Stomach (tissue), 9 donors: Measurements from ENCODE around the gene MARCHF2. TPM values are rescaled to one million over a fixed set of nuclear protein-coding genes. Genes with fewer than 3 reads are reported as not detected.

Source experiments
- DNase-seq, 2 donors: peaks; one replicate each; pipeline versions ENCODE4 v3.0.0 to v3.0.0-alpha.2; 2013 to 2019
- H3K27ac ChIP-seq, 5 donors: fragments of 200-600 bp in 4 of 5; sonication (generic) in 4 of 5; one replicate each; pipeline ENCODE4 v1.5.1; 2013 to 2019; ENCODE audit warnings: mild to moderate bottlenecking in 1 of 5, moderate library complexity in 1 of 5
- H3K27me3 ChIP-seq, 3 donors: fragments of 200-600 bp; sonication (generic); one replicate each; pipeline ENCODE4 v1.5.1; 2017 to 2019; ENCODE audit warnings: mixed run types in 1 of 3
- H3K36me3 ChIP-seq, 4 donors: fragments of 200-600 bp; sonication (generic); 1 replicate in 3 of 4; 2 replicates in 1 of 4; pipeline ENCODE4 v1.5.1; 2016 to 2019
- H3K4me1 ChIP-seq, 4 donors: fragments of 200-600 bp; sonication (generic); one replicate each; pipeline ENCODE4 v1.5.1; 2016 to 2019
- H3K4me3 ChIP-seq, 4 donors: fragments of 200-600 bp; sonication (generic) in 3 of 4; one replicate each; pipeline ENCODE4 v1.5.1; 2016 to 2019; ENCODE audit warnings: mild to moderate bottlenecking in 1 of 4
- H3K9me3 ChIP-seq, 4 donors: fragments of 200-600 bp; sonication (generic); one replicate each; pipeline ENCODE4 v1.5.1; 2016 to 2019
- CTCF ChIP-seq, 7 experiments: fragments of 450-650 bp in 4 of 7; fragments of 200-600 bp in 3 of 7; sonication (generic) in 3 of 7; IDR thresholded peaks; one replicate each; pipeline ENCODE4 v1.5.1; 2016 to 2019; ENCODE audit warnings: antibody characterized with exemption in 7 of 7, control low read depth in 2 of 7, mild to moderate bottlenecking in 1 of 7
- EP300 ChIP-seq: sonication (generic); formaldehyde crosslinking; IDR thresholded peaks from one replicate; pipeline ENCODE4 v1.6.1; 2017; ENCODE audit warnings: antibody characterized with exemption
- POLR2A ChIP-seq, 4 donors: fragments of 450-650 bp; IDR thresholded peaks; one replicate each; pipeline ENCODE4 v1.6.1; 2016; ENCODE audit warnings: antibody characterized with exemption in 4 of 4, control low read depth in 2 of 4, mild to moderate bottlenecking in 1 of 4, moderate library complexity in 1 of 4
- POLR2AphosphoS5 ChIP-seq, 3 donors: sonication (generic); formaldehyde crosslinking; IDR thresholded peaks; one replicate each; pipeline ENCODE4 v1.6.1; 2016; ENCODE audit warnings: antibody characterized with exemption in 3 of 3
- WGBS, 5 donors: extraction: QIAGEN DNeasy Blood & Tissue Kit in 3 of 5; methylation state at CpG; one replicate each; pipeline versions ENCODE4 v1.1.5 to v1.1.7; 2013 to 2018; 5-methylcytosine and 5-hydroxymethylcytosine counted together
- intact Hi-C: fragments of 100-400 bp; cut with DNase I; formaldehyde crosslinking; loops from one replicate; pipeline ENCODE4 v1.15.1; 2023; ENCODE audit warnings: low total_unique reads
- polyA plus RNA-seq, 3 donors: library from polyadenylated mRNA; stranded (reverse); fragments of 200-250 nt; gene quantifications; one replicate each; pipeline ENCODE4 v1.2.3, GENCODE V29; 2013
- total RNA-seq, 5 donors: library from RNA; depleted of rRNA; stranded (reverse); fragments of >200 nt; gene quantifications; one replicate each; pipeline versions ENCODE4 v1.1.0 to v1.2.3, GENCODE V29; 2014 to 2016
- donor health status: healthy with polysubstance abuse.
- donor health status: Bipolar disorder and iron deficiency.
- donor health status: healthy.

MARCHF2 gene
- total and polyA plus RNA-seq, 8 donors = 23.5 to 98.2 (median 35.8) TPM

GRCh38 chr19:8482696-8483095, 69.6 kb downstream of the MARCHF2 start:
- WGBS, 5 donors = 89 to 95% (median 93%) methylated on average over 11 of the region's 11 CpGs
- H3K9me3 ChIP-seq = no peaks in the 10 kb centered on the region
- H3K27ac ChIP-seq = no peak overlapping the region
- no peak overlapping the region for H3K4me3 ChIP-seq
- no peak for TF ChIP-seq POLR2AphosphoS5 (IDR thresholded peaks at IDR 0.05)
- TF ChIP-seq POLR2A (IDR thresholded peaks at IDR 0.05) = no peak
- no peak for TF ChIP-seq EP300
- TF ChIP-seq CTCF (IDR thresholded peaks at IDR 0.05) = no peak
- peaks cover 11 to 91% (median 40%) of the 10 kb centered on the region in 4 donors for H3K4me1 ChIP-seq
- peaks cover 48 to 97% (median 92%) of the 10 kb centered on the region in 4 donors for H3K36me3 ChIP-seq
- intact Hi-C loops = no loop called here
- no peaks in the 10 kb centered on the region for H3K27me3 ChIP-seq
- DNase-seq = no peak

- Histone ChIP-seq H3K36me3 (peaks cover 49 to 97% (median 92%) of the 10 kb centered on the region in 4 donors), H3K27me3 (no peaks in the 10 kb centered on the region), H3K9me3 (no peaks in the 10 kb centered on the region), H3K4me1 (peaks cover 11 to 91% (median 38%) of the 10 kb centered on the region in 4 donors), H3K4me3 (no peak overlapping the region), H3K27ac (no peak overlapping the region)
- no peak for DNase-seq
- TF ChIP-seq POLR2A (IDR thresholded peaks at IDR 0.05) = no peak
- no peak for TF ChIP-seq EP300
- TF ChIP-seq POLR2AphosphoS5 (IDR thresholded peaks at IDR 0.05) = no peak
- 84 to 90% (median 88%) methylated on average over 8 of the region's 8 CpGs for WGBS, 5 donors
- intact Hi-C loops = no loop called here
These were observed 70.1 kb downstream of the MARCHF2 start for GRCh38 chr19:8483165-8483564.

GRCh38 chr19:8484331-8484894, 71.3 kb downstream of the MARCHF2 start:
- peak in 1 of 2 donors; percentile 48 for DNase-seq
- Histone ChIP-seq H3K36me3 (peaks cover 50 to 97% (median 92%) of the 10 kb centered on the region in 4 donors), H3K27me3 (no peaks in the 10 kb centered on the region), H3K4me1 (peaks cover 11 to 93% (median 33%) of the 10 kb centered on the region in 4 donors), H3K4me3 (no peak overlapping the region), H3K9me3 (no peaks in the 10 kb centered on the region), H3K27ac (peak overlapping the region in 1 of 5 donors; percentile 34)
- WGBS, 5 donors = 80 to 86% (median 82%) methylated on average over 18 of the region's 18 CpGs
- intact Hi-C loops = no loop called here
- TF ChIP-seq POLR2A (IDR thresholded peaks at IDR 0.05) = no peak
- TF ChIP-seq CTCF (IDR thresholded peaks at IDR 0.05) = no peak
- no peak for TF ChIP-seq POLR2AphosphoS5 (IDR thresholded peaks at IDR 0.05)
- no peak for TF ChIP-seq EP300

GRCh38 chr19:8485561-8486371, 72.7 kb downstream of the MARCHF2 start:
- intact Hi-C loops = no loop called here
- Histone ChIP-seq H3K36me3 (peaks cover 53 to 98% (median 94%) of the 10 kb centered on the region in 4 donors), H3K4me1 (peaks cover 5 to 90% (median 24%) of the 10 kb centered on the region in 4 donors), H3K4me3 (no peak overlapping the region), H3K9me3 (no peaks in the 10 kb centered on the region), H3K27ac (no peak overlapping the region), H3K27me3 (no peaks in the 10 kb centered on the region)
- TF ChIP-seq EP300 (no peak), POLR2A (IDR thresholded peaks at IDR 0.05) (no peak), CTCF (IDR thresholded peaks at IDR 0.05) (no peak), POLR2AphosphoS5 (IDR thresholded peaks at IDR 0.05) (no peak)
- 97 to 99% (median 98%) methylated on average over 34 to 62 of the region's 62 CpGs for WGBS, 5 donors
- DNase-seq = no peak
